GM18499 (cell line): ENCODE measurements around the gene CD58.
A peak's percentile ranks its signal among the peaks of the same experiment; 100 is the strongest.

Experiments
- ATAC-seq: cut with Tn5 transposase; IDR thresholded peaks from one replicate; pipeline ENCODE4 v1.9.1; 2021; ENCODE audit warnings: moderate number of reproducible peaks; ENCODE audit not compliant: insufficient read depth, unreplicated experiment

CD58 gene

GRCh38 chr1:116553386-116554115, 17.3 kb downstream of the CD58 start:
- ATAC-seq = no peak

- no peak for ATAC-seq
Measured at GRCh38 chr1:116546354-116546977, 24.4 kb downstream of the CD58 start.

GRCh38 chr1:116545359-116545705, 25.5 kb downstream of the CD58 start:
- ATAC-seq = no peak

GRCh38 chr1:116544588-116545358, 26.1 kb downstream of the CD58 start:
- no peak for ATAC-seq

- peak; percentile 71 for ATAC-seq
Measured at GRCh38 chr1:116540088-116540487, 30.7 kb downstream of the CD58 start.

- peak; percentile 73 for ATAC-seq
Measured at GRCh38 chr1:116538544-116538943, 32.3 kb downstream of the CD58 start.

- no peak for ATAC-seq
Measured at GRCh38 chr1:116537898-116538297, 32.9 kb downstream of the CD58 start.

- no peak for ATAC-seq
Measured at GRCh38 chr1:116537040-116537831, 33.6 kb downstream of the CD58 start.

- no peak for ATAC-seq
Measured at GRCh38 chr1:116534014-116534739, 36.6 kb downstream of the CD58 start.

- no peak for ATAC-seq
Measured at GRCh38 chr1:116533429-116533820, 37.4 kb downstream of the CD58 start.

GRCh38 chr1:116532671-116533428, 38.0 kb downstream of the CD58 start:
- no peak for ATAC-seq

- ATAC-seq = no peak
Measured at GRCh38 chr1:116531917-116532316, 38.9 kb downstream of the CD58 start.

- ATAC-seq = no peak
Measured at GRCh38 chr1:116529681-116530080, 41.1 kb downstream of the CD58 start.

- no peak for ATAC-seq
Measured at GRCh38 chr1:116529199-116529631, 41.6 kb downstream of the CD58 start.

GRCh38 chr1:116528329-116529083, 42.3 kb downstream of the CD58 start:
- no peak for ATAC-seq

- no peak for ATAC-seq
Measured at GRCh38 chr1:116525440-116525839, 45.4 kb downstream of the CD58 start.

GRCh38 chr1:116521186-116521585, 49.6 kb downstream of the CD58 start:
- ATAC-seq = no peak

GRCh38 chr1:116518400-116518799, 52.4 kb downstream of the CD58 start:
- ATAC-seq = no peak

GRCh38 chr1:116516631-116517030, 54.2 kb downstream of the CD58 start:
- no peak for ATAC-seq
